ENCODE results near the gene IFT20. TPM values are rescaled to one million over a fixed set of nuclear protein-coding genes. Genes with fewer than 3 reads are reported as not detected.

The IFT20 gene
- total and polyA plus RNA-seq, 3 donors from 2014 or later = 79.8 to 104 (median 94.8) TPM

DNA sequence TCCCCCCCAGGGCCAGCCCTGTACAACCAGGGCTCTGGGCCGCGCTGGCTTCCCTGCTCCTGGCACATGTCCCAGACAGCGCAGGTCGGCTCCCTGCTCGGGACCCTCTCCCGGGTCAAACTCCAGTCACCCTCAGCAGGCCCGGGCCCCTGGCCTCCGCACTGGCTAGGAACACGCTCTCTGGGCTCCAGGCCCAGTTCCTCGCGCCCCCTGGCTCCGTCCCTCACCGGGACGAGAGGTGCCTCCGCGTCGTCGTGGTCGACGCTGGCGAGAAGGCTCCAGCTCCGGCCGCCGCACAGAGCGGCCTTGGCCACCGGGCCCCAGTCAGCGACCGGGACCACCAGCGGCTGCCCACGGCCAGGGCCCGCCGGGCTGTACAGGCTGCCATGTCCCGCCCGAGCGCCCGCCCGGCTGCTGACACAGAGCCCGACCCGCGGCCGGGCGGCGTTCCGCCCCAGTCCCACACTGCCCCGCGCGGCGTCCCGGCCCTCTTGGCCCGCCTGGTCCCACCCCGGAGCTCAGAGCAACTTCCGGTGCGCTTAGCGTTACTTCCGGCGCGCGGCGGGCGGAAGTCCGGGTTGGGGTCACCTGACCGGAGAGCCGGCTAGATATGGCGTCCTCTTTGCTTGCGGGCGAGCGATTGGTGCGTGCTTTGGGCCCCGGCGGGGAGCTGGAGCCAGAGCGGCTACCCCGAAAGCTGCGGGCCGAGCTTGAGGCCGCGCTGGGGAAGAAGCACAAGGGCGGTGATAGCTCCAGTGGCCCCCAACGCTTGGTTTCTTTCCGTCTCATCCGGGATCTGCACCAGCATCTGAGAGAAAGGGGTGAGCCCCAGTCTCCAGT lies 22.0 kb upstream of the IFT20 start, which contains the start of gene POLDIP2:
TSS of gene POLDIP2 (minus strand) at position 467 of the 840 bp plus-strand sequence. CDS start at position 388, 79 bp downstream.
- Histone ChIP-seq H3K36me3 (ENCODE audit: low read depth, missing control alignments) (no peaks in the 10 kb centered on the region), H3K27ac (peak within 1 kb of the TSS; percentile 81 to 86), H3K4me3 (peak within 1 kb of the TSS; percentile 100), H3K4me1 (peaks cover 14% of the 10 kb centered on the region), H3K9me3 (no peaks in the 10 kb centered on the region), H3K27me3 (no peaks in the 10 kb centered on the region)
- DNase-seq = peak; percentile 94
- intact Hi-C loops (cut with DNase I; ENCODE audit: low total_unique reads) = no loop called here
- TF ChIP-seq CTCF (IDR thresholded peaks at IDR 0.05) (no peak), POLR2A (IDR thresholded peaks at IDR 0.05) (peak; percentile 8)
- 0% methylated on average over 15 to 56 of the region's 80 CpGs for WGBS, 2 donors

DNA sequence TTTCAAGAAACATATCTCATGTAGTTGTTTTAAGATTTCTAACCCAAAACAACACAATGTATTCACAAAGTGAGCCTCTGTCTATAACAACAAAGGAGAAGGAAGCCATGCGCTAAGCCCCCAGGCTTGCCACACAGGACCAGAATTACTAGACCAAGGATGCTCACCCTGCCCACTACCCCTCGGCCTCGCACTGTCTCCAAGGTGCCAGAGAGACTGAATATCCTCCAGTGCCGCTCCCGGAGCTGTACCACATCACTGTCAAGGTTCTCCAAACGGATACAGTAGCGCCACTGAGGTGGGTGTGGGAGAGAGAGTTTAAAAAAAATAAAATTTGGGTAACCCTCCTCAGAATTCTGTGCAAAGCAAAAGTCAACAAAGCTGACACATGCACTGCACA lies 15.0 kb upstream of the IFT20 start:
- no peak for DNase-seq

DNA sequence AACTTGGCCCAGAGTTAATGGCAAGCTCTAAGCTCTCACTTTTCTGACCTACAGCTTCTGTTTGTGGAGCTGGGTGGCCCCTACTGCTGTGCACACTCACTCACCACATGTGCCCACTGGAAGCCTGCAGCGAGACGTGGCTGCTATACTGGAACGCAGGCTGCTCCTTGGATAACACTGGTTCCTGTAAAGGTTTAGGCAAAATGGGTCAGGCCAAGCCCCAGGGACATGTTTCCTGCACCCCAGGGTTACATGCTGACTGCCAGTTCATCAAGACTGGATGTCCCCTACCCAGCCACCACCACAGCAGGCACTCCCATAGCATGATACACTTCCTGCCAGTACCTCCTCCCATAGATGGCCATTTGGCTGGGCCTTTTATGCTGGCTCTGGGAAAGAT lies 13.7 kb upstream of the IFT20 start:
- Histone ChIP-seq H3K4me3 (no peak overlapping the region), H3K27ac (no peak overlapping the region), H3K4me1 (peaks cover 25% of the 10 kb centered on the region), H3K36me3 (ENCODE audit: low read depth, missing control alignments) (no peaks in the 10 kb centered on the region), H3K9me3 (no peaks in the 10 kb centered on the region), H3K27me3 (no peaks in the 10 kb centered on the region)
- intact Hi-C loops (cut with DNase I; ENCODE audit: low total_unique reads) = no loop called here
- TF ChIP-seq CTCF (IDR thresholded peaks at IDR 0.05) (no peak), POLR2A (IDR thresholded peaks at IDR 0.05) (no peak)
- DNase-seq = no peak
- 60 to 83% methylated on average over 3 of the region's 3 CpGs for WGBS, 2 donors

More for the DNA sequence above, 15.0 kb upstream of the IFT20 start:
- H3K27me3 ChIP-seq = no peaks in the 10 kb centered on the region
- TF ChIP-seq POLR2A (IDR thresholded peaks at IDR 0.05) = no peak
- H3K4me3 ChIP-seq = no peak overlapping the region
- peaks cover 25% of the 10 kb centered on the region for H3K4me1 ChIP-seq
- intact Hi-C loops (cut with DNase I; ENCODE audit: low total_unique reads) = no loop called here
- WGBS, 2 donors = 90 to 91% methylated on average over 7 of the region's 7 CpGs
- no peaks in the 10 kb centered on the region for H3K36me3 ChIP-seq (ENCODE audit: low read depth, missing control alignments)
- H3K27ac ChIP-seq = no peak overlapping the region
- no peaks in the 10 kb centered on the region for H3K9me3 ChIP-seq

GRCh38 chr17:28347261-28347891 lies 12.1 kb upstream of the IFT20 start:
- intact Hi-C loops (cut with DNase I; ENCODE audit: low total_unique reads) = no loop called here
- no peaks in the 10 kb centered on the region for H3K27me3 ChIP-seq
- TF ChIP-seq CTCF (IDR thresholded peaks at IDR 0.05) (no peak), POLR2A (IDR thresholded peaks at IDR 0.05) (no peak)
- peak overlapping the region; percentile 15 to 47 for H3K27ac ChIP-seq
- 59 to 70% methylated on average over 6 to 8 of the region's 8 CpGs for WGBS, 2 donors
- no peaks in the 10 kb centered on the region for H3K9me3 ChIP-seq
- no peaks in the 10 kb centered on the region for H3K36me3 ChIP-seq (ENCODE audit: low read depth, missing control alignments)
- peak; percentile 44 for DNase-seq
- no peak overlapping the region for H3K4me3 ChIP-seq
- peaks cover 25% of the 10 kb centered on the region for H3K4me1 ChIP-seq

GRCh38 chr17:28346746-28347246 lies 11.5 kb upstream of the IFT20 start:
- intact Hi-C loops (cut with DNase I; ENCODE audit: low total_unique reads) = no loop called here
- WGBS, 2 donors = 38 to 58% methylated on average over 7 of the region's 7 CpGs
- no peak overlapping the region for H3K4me3 ChIP-seq
- H3K27ac ChIP-seq = peak overlapping the region; percentile 39 to 47
- H3K9me3 ChIP-seq = no peaks in the 10 kb centered on the region
- no peaks in the 10 kb centered on the region for H3K36me3 ChIP-seq (ENCODE audit: low read depth, missing control alignments)
- DNase-seq = peak; percentile 81
- H3K4me1 ChIP-seq = peaks cover 25% of the 10 kb centered on the region
- TF ChIP-seq POLR2A (IDR thresholded peaks at IDR 0.05) (no peak), CTCF (IDR thresholded peaks at IDR 0.05) (peak; percentile 27 to 54 (median 32))
- H3K27me3 ChIP-seq = no peaks in the 10 kb centered on the region
